HG02884 (cell line): ENCODE measurements around the gene DIAPH3.
"Not testable (repeated sequence)": the region's sequence is repeated elsewhere in the genome, so short reads cannot be mapped to it uniquely, and the experiment has no call there.

Experiments used
- ATAC-seq: cut with Tn5 transposase; IDR thresholded peaks from one replicate; pipeline ENCODE4 v1.9.1; 2021; ENCODE audit warnings: mild to moderate bottlenecking, moderate library complexity; ENCODE audit not compliant: unreplicated experiment

The DIAPH3 gene

GRCh38 chr13:60095300-60095699 lies 68.4 kb downstream of the DIAPH3 start:
- ATAC-seq, result no peak

- no peak for ATAC-seq
Observed at GRCh38 chr13:60094385-60095088, 69.2 kb downstream of the DIAPH3 start.

- no peak for ATAC-seq
Observed at GRCh38 chr13:60093425-60094019, 70.2 kb downstream of the DIAPH3 start.

GRCh38 chr13:60091573-60091972 lies 72.2 kb downstream of the DIAPH3 start:
- no peak for ATAC-seq

GRCh38 chr13:60090574-60090973 lies 73.2 kb downstream of the DIAPH3 start:
- no peak for ATAC-seq

- ATAC-seq, result not testable (repeated sequence)
Observed at GRCh38 chr13:60083780-60084179, 79.9 kb downstream of the DIAPH3 start.

- ATAC-seq, result no peak
Observed at GRCh38 chr13:60080850-60081249, 82.9 kb downstream of the DIAPH3 start.

- ATAC-seq, result no peak
Observed at GRCh38 chr13:60078226-60078625, 85.5 kb downstream of the DIAPH3 start.

- no peak for ATAC-seq
Observed at GRCh38 chr13:60075850-60076249, 87.9 kb downstream of the DIAPH3 start.

- peak; percentile 52 for ATAC-seq
Observed at GRCh38 chr13:60074397-60074796, 89.3 kb downstream of the DIAPH3 start.

- no peak for ATAC-seq
Observed at GRCh38 chr13:60066226-60066625, 97.5 kb downstream of the DIAPH3 start.

- no peak for ATAC-seq
Observed at GRCh38 chr13:60062502-60062901, 101.2 kb downstream of the DIAPH3 start.

GRCh38 chr13:60061737-60062136 lies 102.0 kb downstream of the DIAPH3 start:
- ATAC-seq, result no peak

GRCh38 chr13:60051754-60052285 lies 111.9 kb downstream of the DIAPH3 start:
- no peak for ATAC-seq

- ATAC-seq, result not testable (repeated sequence)
Observed at GRCh38 chr13:60048353-60048752, 115.4 kb downstream of the DIAPH3 start.

- no peak for ATAC-seq
Observed at GRCh38 chr13:60047918-60048317, 115.8 kb downstream of the DIAPH3 start.

GRCh38 chr13:60044321-60044720 lies 119.4 kb downstream of the DIAPH3 start:
- ATAC-seq, result no peak

- ATAC-seq, result no peak
Observed at GRCh38 chr13:60043262-60043661, 120.5 kb downstream of the DIAPH3 start.

- ATAC-seq, result not testable (repeated sequence)
Observed at GRCh38 chr13:60040668-60041067, 123.1 kb downstream of the DIAPH3 start.

- no peak for ATAC-seq
Observed at GRCh38 chr13:60035874-60036273, 127.9 kb downstream of the DIAPH3 start.

GRCh38 chr13:60032851-60033250 lies 130.9 kb downstream of the DIAPH3 start:
- ATAC-seq, result no peak

GRCh38 chr13:60028021-60028420 lies 135.7 kb downstream of the DIAPH3 start:
- no peak for ATAC-seq
